HFF-Myc (cell line): ENCODE measurements around the gene SCFD2.

Source experiments
- DNase-seq: peaks from one replicate; pipeline ENCODE4 v3.0.0-alpha.2; 2011; ENCODE audit warnings: low read depth; ENCODE audit errors: extremely low read depth
- H3K4me3 ChIP-seq: replicated peaks from 2 replicates; pipeline ENCODE4 v1.5.1; 2011; ENCODE audit warnings: low read depth, mild to moderate bottlenecking, control low read depth, low read length
- CTCF ChIP-seq: IDR thresholded peaks from 2 replicates; pipeline ENCODE4 v1.5.1; 2012; ENCODE audit warnings: mild to moderate bottlenecking, low read depth, low read length, control low read depth; ENCODE audit errors: missing control alignments

SCFD2 gene

DNA sequence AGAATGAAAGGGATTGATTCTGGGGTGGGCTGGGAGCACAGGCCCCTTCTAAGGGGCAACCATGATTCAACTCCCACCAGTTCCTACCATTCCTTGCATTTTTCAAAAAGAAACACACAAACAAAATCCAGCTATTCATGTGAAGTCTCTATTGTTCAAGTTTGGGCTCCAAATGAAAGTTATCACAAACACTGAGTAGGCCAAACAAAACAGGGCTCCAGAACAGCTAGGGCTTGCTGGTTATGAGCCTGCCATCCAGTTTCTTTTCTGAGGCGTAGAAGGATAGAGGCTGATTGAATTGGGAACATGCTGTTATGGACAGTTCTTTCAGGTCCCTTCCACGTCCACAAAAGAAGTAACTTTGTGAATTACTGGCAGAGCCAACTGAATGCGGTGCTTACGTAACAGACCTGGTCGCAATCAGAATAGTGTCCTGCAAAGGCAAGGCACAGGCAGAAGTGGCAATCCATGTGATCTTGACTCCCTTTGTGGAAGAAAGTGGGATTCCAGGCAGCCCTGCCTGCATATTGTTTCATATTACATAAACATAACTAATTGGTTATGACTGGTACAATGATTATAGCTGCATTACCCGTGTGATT, 244.5 kb downstream of the SCFD2 start:
- DNase-seq: no peak

GRCh38 chr4:53120778-53121177, 245.1 kb downstream of the SCFD2 start:
- no peak for TF ChIP-seq CTCF
- DNase-seq: no peak
- no peak overlapping the region for H3K4me3 ChIP-seq

More for the DNA sequence above, 244.5 kb downstream of the SCFD2 start:
- H3K4me3 ChIP-seq: no peak overlapping the region
- no peak for TF ChIP-seq CTCF

DNA sequence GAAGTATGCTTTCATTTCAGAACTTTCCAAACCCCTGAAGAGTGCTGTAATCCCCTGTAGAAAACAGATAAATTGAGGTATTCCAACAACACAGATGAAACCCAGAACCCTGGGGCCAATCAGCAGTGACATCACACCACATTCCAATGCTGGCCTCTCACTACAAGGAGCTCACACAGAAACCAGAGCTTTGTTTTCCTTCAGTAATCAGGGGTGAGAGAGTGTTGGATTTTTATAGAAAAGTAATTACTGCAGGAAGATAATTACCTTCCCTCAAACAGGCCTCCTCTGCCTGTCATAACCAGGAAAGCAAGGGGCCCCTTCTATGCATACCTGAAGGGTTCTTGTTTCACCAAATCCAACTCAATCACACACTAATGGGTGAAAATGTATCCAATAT, 246.2 kb downstream of the SCFD2 start:
- no peak for TF ChIP-seq CTCF
- no peak for DNase-seq
- H3K4me3 ChIP-seq: no peak overlapping the region

- no peak for DNase-seq
- no peak for TF ChIP-seq CTCF
- no peak overlapping the region for H3K4me3 ChIP-seq
Measured at GRCh38 chr4:53118676-53119075, 247.2 kb downstream of the SCFD2 start.

- TF ChIP-seq CTCF: no peak
- H3K4me3 ChIP-seq: no peak overlapping the region
- no peak for DNase-seq
Measured at GRCh38 chr4:53116954-53117353, 248.9 kb downstream of the SCFD2 start.

- no peak for DNase-seq
Measured at GRCh38 chr4:53113431-53114225, 252.2 kb downstream of the SCFD2 start.

More at GRCh38 chr4:53113431-53114225, 252.2 kb downstream of the SCFD2 start:
- H3K4me3 ChIP-seq: no peak overlapping the region
- no peak for TF ChIP-seq CTCF
